ENCODE results near the gene PBX3.

PBX3 gene

DNA sequence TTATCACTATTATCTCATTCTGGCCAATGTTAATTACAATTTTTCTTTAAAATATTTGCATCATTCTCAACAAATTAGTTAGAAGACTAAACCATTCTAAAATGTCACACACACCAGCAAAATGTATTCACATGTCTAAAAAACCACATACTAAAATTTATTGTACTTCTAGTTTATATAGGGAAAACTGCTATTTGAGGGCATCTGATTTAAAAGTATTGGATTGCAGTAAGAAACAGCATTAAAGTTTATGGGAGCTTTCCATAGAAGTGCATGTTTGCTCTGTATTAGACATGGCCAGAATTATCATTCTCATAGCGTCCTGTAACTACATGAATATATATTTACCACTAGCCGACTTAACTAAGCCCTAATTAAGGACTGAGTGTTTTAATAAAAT lies 150.3 kb downstream of the PBX3 start:
- in situ Hi-C loops (cut with MboI; ENCODE audit: low sequenced_read_pairs): no loop called here

DNA sequence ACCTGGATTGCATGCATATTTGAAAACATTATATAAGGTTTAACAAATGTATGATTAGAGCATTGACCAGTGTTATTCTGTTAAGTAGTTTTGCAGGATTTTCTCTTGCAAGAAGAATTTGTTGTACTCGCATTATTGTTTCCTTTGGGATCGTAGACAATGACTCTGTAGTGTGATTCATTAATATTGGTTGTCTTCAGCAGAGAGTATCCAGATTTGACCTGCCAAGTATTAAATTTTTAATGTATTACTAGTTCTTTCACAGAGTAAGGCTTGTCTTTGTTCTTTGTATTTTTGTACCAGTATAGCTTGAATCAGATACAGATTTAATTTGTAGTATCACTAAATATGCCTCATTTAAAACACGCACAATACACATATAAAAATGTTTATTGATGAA lies 155.0 kb downstream of the PBX3 start:
- in situ Hi-C loops (cut with MboI; ENCODE audit: low sequenced_read_pairs): no loop called here

- in situ Hi-C loops (cut with MboI; ENCODE audit: low sequenced_read_pairs): no loop called here
Measured at GRCh38 chr9:125902831-125903512, 155.8 kb downstream of the PBX3 start.

- in situ Hi-C loops (cut with MboI; ENCODE audit: low sequenced_read_pairs): no loop called here
Measured at GRCh38 chr9:125904155-125904851, 157.1 kb downstream of the PBX3 start.

DNA sequence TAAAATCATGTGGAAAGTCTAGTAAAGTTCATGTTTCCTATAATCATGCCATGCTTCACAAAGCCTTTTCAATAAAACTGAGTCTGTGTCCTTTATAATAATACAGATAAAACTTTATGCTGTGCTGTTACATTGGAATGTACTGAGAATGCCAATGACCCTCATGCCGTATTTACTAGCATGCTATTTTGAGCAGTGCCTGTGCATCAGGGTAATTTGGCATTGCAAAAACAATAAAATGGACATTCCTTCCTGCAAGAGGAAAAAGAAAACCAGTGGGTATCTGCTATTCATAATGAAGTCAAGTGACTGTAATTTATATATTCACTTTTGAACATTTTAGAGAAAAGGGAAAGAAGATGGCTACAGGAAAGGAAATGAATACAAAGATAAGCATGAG lies 159.0 kb downstream of the PBX3 start:
- in situ Hi-C loops (cut with MboI; ENCODE audit: low sequenced_read_pairs): no loop called here

DNA sequence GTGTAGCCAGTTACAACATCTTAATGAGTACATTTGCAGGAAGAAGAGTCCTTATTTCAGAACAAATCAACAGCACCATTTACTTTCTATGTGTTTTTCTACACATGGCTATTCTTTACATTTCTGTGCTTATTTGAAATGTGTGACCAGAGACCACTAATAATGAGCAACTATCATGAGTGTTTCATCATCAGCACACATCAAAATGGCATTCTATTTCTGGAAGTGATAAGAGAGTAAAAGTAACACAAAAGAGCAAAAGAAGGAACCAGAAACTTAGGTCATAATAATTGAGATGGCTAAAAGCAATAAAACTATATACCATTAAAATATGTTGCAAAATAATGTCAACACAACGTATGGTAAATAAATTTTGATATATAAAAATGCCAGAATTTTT lies 159.7 kb downstream of the PBX3 start:
- in situ Hi-C loops (cut with MboI; ENCODE audit: low sequenced_read_pairs): no loop called here

DNA sequence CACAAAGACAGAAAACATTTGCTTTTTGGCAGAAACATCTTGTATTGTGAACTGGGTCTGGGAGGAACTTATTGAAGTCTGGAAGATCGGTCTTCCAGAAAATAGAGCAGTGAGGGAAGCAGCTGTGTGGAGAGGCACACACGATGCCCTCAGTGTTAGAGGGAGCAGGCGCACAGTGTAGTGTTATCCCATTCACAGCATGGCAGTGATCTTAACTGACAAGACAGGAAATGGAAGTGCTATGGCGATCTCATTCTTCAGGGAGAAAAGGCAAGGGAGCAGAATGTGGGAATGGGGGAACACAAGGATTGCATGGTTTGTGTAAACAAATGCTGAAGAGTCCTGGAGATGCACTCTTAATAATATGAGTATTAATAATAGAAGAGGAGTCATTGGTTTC lies 161.0 kb downstream of the PBX3 start:
- in situ Hi-C loops (cut with MboI; ENCODE audit: low sequenced_read_pairs): no loop called here

DNA sequence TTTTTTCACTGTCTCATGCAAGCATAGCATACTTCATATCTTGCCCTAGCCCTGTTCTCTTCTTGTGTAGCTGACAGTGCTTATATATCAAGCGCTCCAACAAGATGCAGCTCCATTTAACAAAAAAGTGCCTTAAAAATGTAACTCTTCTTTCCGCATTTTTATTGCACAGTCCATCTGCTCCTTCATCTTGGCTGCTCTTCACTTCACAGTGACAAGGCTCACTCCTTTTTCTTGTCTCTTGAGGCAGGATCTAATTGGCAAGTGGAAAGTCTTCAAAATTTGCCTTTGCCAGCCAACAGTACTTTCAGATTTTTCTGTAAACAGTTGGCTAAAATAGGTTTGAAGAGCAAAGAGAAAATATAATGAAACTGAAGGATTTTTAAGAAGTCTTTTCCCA lies 161.8 kb downstream of the PBX3 start:
- in situ Hi-C loops (cut with MboI; ENCODE audit: low sequenced_read_pairs): no loop called here

DNA sequence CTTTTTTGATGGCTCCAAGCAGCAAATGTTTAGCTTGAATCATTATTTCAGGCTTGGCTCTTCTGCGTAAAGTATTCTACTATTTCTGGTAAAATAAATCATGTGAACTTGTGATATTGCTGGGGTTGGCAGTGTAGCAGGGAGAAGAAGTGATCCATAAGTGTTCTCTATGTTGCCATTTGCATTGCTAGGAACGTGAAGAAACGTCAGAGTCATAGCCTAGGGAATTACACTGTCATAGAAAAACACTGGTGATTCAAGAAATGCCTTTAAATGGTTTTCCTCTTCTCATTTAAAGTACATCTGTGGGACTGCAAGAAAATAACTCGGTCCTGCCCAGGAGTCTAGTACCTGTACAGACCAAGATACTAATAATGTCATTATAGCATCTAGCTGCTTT lies 162.3 kb downstream of the PBX3 start:
- in situ Hi-C loops (cut with MboI; ENCODE audit: low sequenced_read_pairs): no loop called here

DNA sequence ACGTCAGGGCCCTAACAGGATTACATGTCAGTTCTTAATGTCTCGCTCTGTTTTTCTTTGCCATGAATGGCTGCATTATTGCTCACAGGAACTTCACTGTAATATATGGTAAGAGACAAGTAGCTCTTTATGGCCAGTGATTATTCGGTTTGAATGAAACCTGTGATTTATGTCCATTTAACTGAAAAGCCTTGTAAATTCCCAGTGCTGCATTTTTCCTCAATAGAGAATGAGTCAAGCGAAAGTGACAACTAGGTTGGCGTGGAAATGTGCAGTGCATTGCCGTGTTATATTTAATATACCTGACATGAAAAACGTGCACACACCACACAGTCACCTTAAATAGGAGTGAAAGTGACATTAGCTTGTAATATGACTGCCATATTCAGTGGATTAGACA lies 163.1 kb downstream of the PBX3 start:
- in situ Hi-C loops (cut with MboI; ENCODE audit: low sequenced_read_pairs): no loop called here

DNA sequence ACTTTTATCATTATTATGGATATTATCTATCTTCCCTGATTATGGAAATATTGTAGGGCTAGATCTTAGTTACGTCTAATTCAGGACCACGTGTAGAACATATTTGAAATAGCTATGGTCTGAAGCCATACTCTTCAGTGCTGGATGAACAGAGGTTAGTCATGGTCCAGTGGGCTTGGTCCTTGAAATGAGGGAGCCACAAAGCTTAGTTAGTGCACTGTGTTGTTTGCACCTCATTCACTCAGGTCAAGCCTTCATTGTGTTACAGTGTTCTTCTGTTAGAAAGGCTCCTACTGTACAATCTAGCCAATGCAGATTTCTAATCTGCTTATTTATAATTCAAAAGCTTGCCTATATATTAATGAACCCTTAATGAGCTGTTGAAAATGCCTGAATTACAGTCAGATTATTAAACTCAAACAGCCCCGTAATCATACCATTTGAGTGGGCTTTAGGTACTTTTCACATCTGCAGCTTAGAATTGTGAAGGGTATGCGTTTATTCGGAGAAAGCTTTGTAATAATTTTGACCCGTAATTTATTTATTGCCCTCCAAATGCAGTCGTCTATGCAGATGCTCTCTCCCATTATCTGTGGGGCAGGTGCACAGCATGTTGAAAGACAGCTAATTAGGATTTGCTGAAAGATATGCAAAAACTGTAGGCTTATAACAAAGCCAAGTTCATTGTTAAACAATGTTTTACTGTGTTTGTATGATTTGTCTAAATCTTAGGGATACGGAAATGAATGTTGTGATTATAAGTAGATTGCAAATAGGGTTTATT lies 164.9 kb downstream of the PBX3 start:
- in situ Hi-C loops (cut with MboI; ENCODE audit: low sequenced_read_pairs): no loop called here

GRCh38 chr9:125912667-125913066 lies 165.5 kb downstream of the PBX3 start:
- in situ Hi-C loops (cut with MboI; ENCODE audit: low sequenced_read_pairs): no loop called here

- in situ Hi-C loops (cut with MboI; ENCODE audit: low sequenced_read_pairs): no loop called here
Measured at GRCh38 chr9:125913551-125913950, 166.4 kb downstream of the PBX3 start.

- in situ Hi-C loops (cut with MboI; ENCODE audit: low sequenced_read_pairs): no loop called here
Measured at GRCh38 chr9:125914411-125914810, 167.2 kb downstream of the PBX3 start.

DNA sequence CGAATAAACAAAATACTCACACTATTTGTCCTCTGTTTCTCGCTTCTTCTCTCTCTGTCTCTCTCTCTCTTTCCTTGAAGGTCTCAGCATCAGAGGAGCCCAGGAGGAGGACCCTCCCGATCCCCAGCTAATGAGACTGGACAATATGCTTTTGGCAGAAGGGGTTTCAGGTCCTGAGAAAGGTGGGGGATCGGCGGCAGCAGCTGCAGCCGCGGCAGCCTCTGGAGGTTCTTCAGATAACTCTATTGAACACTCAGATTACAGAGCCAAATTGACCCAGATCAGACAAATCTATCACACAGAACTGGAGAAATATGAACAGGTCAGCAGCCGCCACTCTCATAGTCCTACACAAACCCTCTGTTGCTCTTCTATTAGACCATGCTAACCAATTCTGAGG lies 168.4 kb downstream of the PBX3 start:
- in situ Hi-C loops (cut with MboI; ENCODE audit: low sequenced_read_pairs): no loop called here

DNA sequence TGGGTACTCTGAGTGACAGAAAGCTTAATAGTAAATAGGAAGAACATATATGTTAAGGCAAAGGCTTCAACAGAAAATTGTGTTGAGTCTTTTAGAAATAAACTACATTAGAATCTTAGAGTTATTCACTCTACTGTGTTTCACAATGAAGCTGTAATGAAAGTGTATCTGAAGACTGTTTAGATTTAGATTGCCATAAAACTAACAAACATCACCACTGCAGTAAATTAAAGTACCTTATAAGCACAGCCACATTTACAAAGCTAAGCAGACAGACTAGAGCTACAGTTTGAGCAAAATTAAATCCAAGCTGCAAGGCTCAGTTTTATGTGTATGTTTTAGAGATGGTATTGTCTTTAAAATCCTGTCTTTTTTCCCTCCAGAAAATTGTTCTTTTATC lies 172.4 kb downstream of the PBX3 start:
- in situ Hi-C loops (cut with MboI; ENCODE audit: low sequenced_read_pairs): no loop called here

GRCh38 chr9:125920402-125920801 lies 173.2 kb downstream of the PBX3 start:
- in situ Hi-C loops (cut with MboI; ENCODE audit: low sequenced_read_pairs): no loop called here

DNA sequence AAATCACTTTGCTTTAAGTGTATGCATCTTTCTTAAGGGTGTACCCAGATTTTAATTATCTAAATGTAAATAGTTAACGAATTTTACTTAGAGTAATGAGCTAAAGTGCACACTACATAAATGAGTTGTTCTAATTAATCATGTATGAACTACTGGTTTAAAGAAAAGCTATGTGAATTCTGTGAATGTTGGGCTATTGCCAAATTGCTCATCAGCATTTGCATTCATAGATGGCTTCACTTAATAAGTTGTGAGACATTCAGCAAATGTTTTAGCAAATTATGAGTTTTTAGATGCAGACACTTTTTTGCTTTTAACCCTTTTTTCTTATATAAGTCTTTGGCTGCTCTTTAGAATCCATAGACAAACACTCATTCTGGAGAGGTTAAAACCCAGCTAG lies 175.7 kb downstream of the PBX3 start:
- in situ Hi-C loops (cut with MboI; ENCODE audit: low sequenced_read_pairs): no loop called here

GRCh38 chr9:125924351-125924750 lies 177.2 kb downstream of the PBX3 start:
- in situ Hi-C loops (cut with MboI; ENCODE audit: low sequenced_read_pairs): no loop called here

GRCh38 chr9:125926936-125927335 lies 179.8 kb downstream of the PBX3 start:
- in situ Hi-C loops (cut with MboI; ENCODE audit: low sequenced_read_pairs): no loop called here

DNA sequence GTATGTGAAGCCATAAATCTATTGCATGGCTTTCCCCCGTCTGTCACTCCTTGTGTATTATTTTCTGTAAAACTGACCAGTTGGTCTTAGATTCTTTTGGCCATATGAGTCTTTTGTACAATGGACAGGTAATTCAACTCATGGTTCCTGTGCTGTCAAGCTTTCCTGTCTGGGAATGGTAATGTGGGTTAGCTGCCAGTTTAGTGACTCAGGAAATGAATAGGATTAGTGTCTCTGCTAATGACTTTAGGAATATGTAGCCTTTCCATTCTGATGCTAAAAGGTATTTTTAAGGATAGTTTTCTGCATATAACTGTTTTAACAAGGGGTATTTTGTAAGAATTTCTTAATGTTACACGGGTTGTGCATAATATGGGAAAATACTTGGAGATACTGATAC lies 182.7 kb downstream of the PBX3 start:
- in situ Hi-C loops (cut with MboI; ENCODE audit: low sequenced_read_pairs): no loop called here

DNA sequence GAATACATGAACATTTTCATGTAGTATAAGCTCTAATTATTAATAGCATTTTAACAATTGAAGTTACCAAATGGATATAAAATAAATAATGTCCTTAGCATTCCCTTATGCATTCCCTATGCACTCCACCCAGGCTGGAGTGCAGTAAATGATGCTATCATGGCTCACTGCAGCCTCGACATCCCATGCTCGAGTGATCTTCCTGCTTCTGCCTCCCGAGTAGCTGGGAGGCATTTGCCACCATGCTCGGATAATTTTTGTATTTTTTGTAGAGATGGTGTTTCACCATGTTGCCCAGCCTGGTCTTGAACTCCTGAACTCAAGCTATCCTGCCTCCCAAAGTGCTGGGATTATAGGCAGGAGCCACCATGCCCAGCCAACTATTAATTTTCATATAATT lies 184.0 kb downstream of the PBX3 start:
- in situ Hi-C loops (cut with MboI; ENCODE audit: low sequenced_read_pairs): no loop called here
